ENCODE data around the gene ITPRIPL1.
A peak's percentile ranks its signal among the peaks of the same experiment; 100 is the strongest.

The ITPRIPL1 gene

GRCh38 chr2:96315400-96316071 lies 9.6 kb upstream of the ITPRIPL1 start:
- no peak overlapping the region for H3K27ac ChIP-seq (ENCODE audit: low read depth, low read length)
- H3K9me2 ChIP-seq (replicated peaks; ENCODE audit: control insufficient read depth, low read length) = no peaks in the 10 kb centered on the region
- TF ChIP-seq EZH2phosphoT487 (IDR thresholded peaks at IDR 0.05; ENCODE audit: borderline replicate concordance, low read length) (no peak), CTCF (IDR thresholded peaks at IDR 0.05; ENCODE audit: low read depth, low read length, poor library complexity, severe bottlenecking) (no peak)
- H3K9me3 ChIP-seq (ENCODE audit: control insufficient read depth, insufficient read depth, low read length) = no peaks in the 10 kb centered on the region
- H3K79me2 ChIP-seq (ENCODE audit: control insufficient read depth, low read length) = peaks cover 33% of the 10 kb centered on the region
- H3K4me2 ChIP-seq (ENCODE audit: low read length) = peak overlapping the region; percentile 41
- 0 out of 2 replicates have a peak, but pooled peaks cover 7% of the 10 kb centered on the region for H3F3A ChIP-seq (ENCODE audit: control insufficient read depth, insufficient read depth)
- peaks cover 45% of the 10 kb centered on the region for H3K4me1 ChIP-seq (ENCODE audit: control insufficient read depth, low read length)
- H3K27me3 ChIP-seq (ENCODE audit: control insufficient read depth, low read length) = no peaks in the 10 kb centered on the region
- no peak overlapping the region for H3K4me3 ChIP-seq (ENCODE audit: low read length)
- H4K20me1 ChIP-seq (ENCODE audit: control insufficient read depth, insufficient read depth, low read depth, low read length) = no peaks in the 10 kb centered on the region
- peaks cover 14% of the 10 kb centered on the region; the same call in 1 of the 2 replicates for H3K36me3 ChIP-seq (ENCODE audit: control insufficient read depth, low read length)

- no peaks in the 10 kb centered on the region for H3K9me2 ChIP-seq (replicated peaks; ENCODE audit: control insufficient read depth, low read length)
- H3K4me1 ChIP-seq (ENCODE audit: control insufficient read depth, low read length) = peaks cover 52% of the 10 kb centered on the region
- H3K4me3 ChIP-seq (ENCODE audit: low read length) = no peak overlapping the region
- H3K79me2 ChIP-seq (ENCODE audit: control insufficient read depth, low read length) = peaks cover 40% of the 10 kb centered on the region
- TF ChIP-seq CTCF (IDR thresholded peaks at IDR 0.05; ENCODE audit: low read depth, low read length, poor library complexity, severe bottlenecking) = no peak
- TF ChIP-seq EZH2phosphoT487 (IDR thresholded peaks at IDR 0.05; ENCODE audit: borderline replicate concordance, low read length) = no peak
- H4K20me1 ChIP-seq (ENCODE audit: control insufficient read depth, insufficient read depth, low read depth, low read length) = no peaks in the 10 kb centered on the region
- no peaks in the 10 kb centered on the region for H3K27me3 ChIP-seq (ENCODE audit: control insufficient read depth, low read length)
- H3K4me2 ChIP-seq (ENCODE audit: low read length) = no peak overlapping the region
- H3F3A ChIP-seq (ENCODE audit: control insufficient read depth, insufficient read depth) = 0 out of 2 replicates have a peak, but pooled peaks cover 9% of the 10 kb centered on the region
- H3K36me3 ChIP-seq (ENCODE audit: control insufficient read depth, low read length) = peaks cover 19% of the 10 kb centered on the region
- no peaks in the 10 kb centered on the region for H3K9me3 ChIP-seq (ENCODE audit: control insufficient read depth, insufficient read depth, low read length)
- no peak overlapping the region for H3K27ac ChIP-seq (ENCODE audit: low read depth, low read length)
Observed at GRCh38 chr2:96316999-96317398, 8.1 kb upstream of the ITPRIPL1 start.

- Histone ChIP-seq H3K4me1 (ENCODE audit: control insufficient read depth, low read length) (peaks cover 58% of the 10 kb centered on the region), H3F3A (ENCODE audit: control insufficient read depth, insufficient read depth) (peaks cover 10% of the 10 kb centered on the region), H3K4me2 (ENCODE audit: low read length) (no peak overlapping the region), H3K9me2 (replicated peaks; ENCODE audit: control insufficient read depth, low read length) (no peaks in the 10 kb centered on the region), H4K20me1 (ENCODE audit: control insufficient read depth, insufficient read depth, low read depth, low read length) (no peaks in the 10 kb centered on the region), H3K27ac (ENCODE audit: low read depth, low read length) (no peak overlapping the region), H3K36me3 (ENCODE audit: control insufficient read depth, low read length) (peaks cover 19% of the 10 kb centered on the region), H3K9me3 (ENCODE audit: control insufficient read depth, insufficient read depth, low read length) (no peaks in the 10 kb centered on the region), H3K4me3 (ENCODE audit: low read length) (no peak overlapping the region), H3K79me2 (ENCODE audit: control insufficient read depth, low read length) (peaks cover 40% of the 10 kb centered on the region), H3K27me3 (ENCODE audit: control insufficient read depth, low read length) (no peaks in the 10 kb centered on the region)
- TF ChIP-seq CTCF (IDR thresholded peaks at IDR 0.05; ENCODE audit: low read depth, low read length, poor library complexity, severe bottlenecking) = no peak
- TF ChIP-seq EZH2phosphoT487 (IDR thresholded peaks at IDR 0.05; ENCODE audit: borderline replicate concordance, low read length) = no peak
Observed at GRCh38 chr2:96317584-96317997, 7.5 kb upstream of the ITPRIPL1 start.

Data from DOHH2 (cell line).